Measurements from ENCODE around the gene PGLYRP4. TPM values are rescaled to one million over a fixed set of nuclear protein-coding genes. Genes with fewer than 3 reads are reported as not detected.

PGLYRP4 gene
- polyA plus RNA-seq, 2 of the 4 experiments (the other 2 are of a cell fraction) = not detected

- ChIA-PET POLR2A (no interaction called here), CTCF (interaction anchor here (0.5 to 13.2 kb wide), 6 partner anchors 9 to 1404 kb away, joined by 3 to 731 read pairs (median 27); no protein-coding TSS in a partner anchor)
- Histone ChIP-seq H3K27ac (no peak overlapping the region), H3K4me2 (no peak overlapping the region), H3K4me3 (no peak overlapping the region), H3K4me1 (no peaks in the 10 kb centered on the region), H3K9me3 (no peaks in the 10 kb centered on the region)
- TF ChIP-seq NPAS2 (CRISPR knock-in tag; IDR thresholded peaks at IDR 0.05; ENCODE audit: borderline replicate concordance) = no peak
- TF ChIP-seq HOXB5 (CRISPR knock-in tag; IDR thresholded peaks at IDR 0.05) = no peak
- no peak for TF ChIP-seq GATA3 (IDR thresholded peaks at IDR 0.05; ENCODE audit: borderline replicate concordance)
- TF ChIP-seq RARB (CRISPR knock-in tag; IDR thresholded peaks at IDR 0.05) = no peak
- no peak for TF ChIP-seq TFCP2L1 (CRISPR knock-in tag; IDR thresholded peaks at IDR 0.05)
- TF ChIP-seq, protein P1, sequence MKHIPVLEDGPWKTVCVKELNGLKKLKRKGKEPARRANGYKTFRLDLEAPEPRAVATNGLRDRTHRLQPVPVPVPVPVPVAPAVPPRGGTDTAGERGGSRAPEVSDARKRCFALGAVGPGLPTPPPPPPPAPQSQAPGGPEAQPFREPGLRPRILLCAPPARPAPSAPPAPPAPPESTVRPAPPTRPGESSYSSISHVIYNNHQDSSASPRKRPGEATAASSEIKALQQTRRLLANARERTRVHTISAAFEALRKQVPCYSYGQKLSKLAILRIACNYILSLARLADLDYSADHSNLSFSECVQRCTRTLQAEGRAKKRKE (CRISPR knock-in tag; IDR thresholded peaks at IDR 0.05; ENCODE audit: low read depth) = no peak
- TF ChIP-seq RCOR1 (IDR thresholded peaks at IDR 0.05; ENCODE audit: low read depth, low read length) = no peak
- no peak for TF ChIP-seq MYC (IDR thresholded peaks at IDR 0.05; ENCODE audit: borderline replicate concordance, low read length)
- TF ChIP-seq EP300 (IDR thresholded peaks at IDR 0.05) = no peak
- TF ChIP-seq SMC3 (IDR thresholded peaks at IDR 0.05) = no peak
- TF ChIP-seq MAZ (IDR thresholded peaks at IDR 0.05; ENCODE audit: borderline replicate concordance, low read depth, low read length) = no peak
- no peak for TF ChIP-seq RNF2 (IDR thresholded peaks at IDR 0.05; ENCODE audit: borderline replicate concordance, low read depth)
- TF ChIP-seq TP53 (CRISPR knock-in tag; IDR thresholded peaks at IDR 0.05) = no peak
- TF ChIP-seq CHD4 (IDR thresholded peaks at IDR 0.05; ENCODE audit: borderline replicate concordance) = no peak
- TF ChIP-seq NFE2L2 (conservative IDR thresholded peaks at IDR 0.05; ENCODE audit: low read length) = no peak
- TF ChIP-seq RAD21 (conservative IDR thresholded peaks at IDR 0.05 in 1 of 2, IDR thresholded peaks at IDR 0.05 in 1 of 2) = no peak
- no peak for TF ChIP-seq POLR2AphosphoS2 (conservative IDR thresholded peaks at IDR 0.05; ENCODE audit: low read length)
- TF ChIP-seq JUNB (IDR thresholded peaks at IDR 0.05) = no peak
- WGBS (ENCODE audit: missing lambda C conversion rate) = 17% methylated on average over 5 of the region's 11 CpGs
- FAIRE-seq = no peak
- ATAC-seq = no peak; a peak in 1 of 6 replicates
- no peak for DNase-seq (ENCODE audit: low read depth in 1 of 2, low spot score in 1 of 2)
Measured at GRCh38 chr1:153360592-153361479, 12.2 kb upstream of the PGLYRP4 start.

GRCh38 chr1:153360190-153360589, 11.5 kb upstream of the PGLYRP4 start:
- Histone ChIP-seq H3K4me3 (no peak overlapping the region), H3K4me1 (no peaks in the 10 kb centered on the region), H3K4me2 (no peak overlapping the region), H3K27ac (no peak overlapping the region), H3K9me3 (no peaks in the 10 kb centered on the region)
- DNase-seq (ENCODE audit: low read depth in 1 of 2, low spot score in 1 of 2) (no peak), ATAC-seq (no peak), FAIRE-seq (no peak)
- CTCF ChIA-PET = interaction anchor here (0.5 to 13.2 kb wide), 2 partner anchors 135 to 1405 kb away, joined by 3 to 731 read pairs; no protein-coding TSS in a partner anchor
- POLR2A ChIA-PET = no interaction called here
- 54% methylated on average over 2 of the region's 2 CpGs for WGBS (ENCODE audit: missing lambda C conversion rate)
- TF ChIP-seq ZSCAN20 (CRISPR knock-in tag; IDR thresholded peaks at IDR 0.05) (no peak), EHMT2 (IDR thresholded peaks at IDR 0.05; ENCODE audit: low read depth) (no peak), USF2 (IDR thresholded peaks at IDR 0.05) (no peak), HOXA7 (CRISPR knock-in tag; IDR thresholded peaks at IDR 0.05) (no peak), E2F6 (IDR thresholded peaks at IDR 0.05; ENCODE audit: borderline replicate concordance, low read depth) (no peak), RAD21 (conservative IDR thresholded peaks at IDR 0.05 in 1 of 2, IDR thresholded peaks at IDR 0.05 in 1 of 2) (no peak), CBX8 (IDR thresholded peaks at IDR 0.05) (no peak), HDAC2 (IDR thresholded peaks at IDR 0.05) (no peak), MAFK (IDR thresholded peaks at IDR 0.05; ENCODE audit: partially characterized antibody) (no peak), NR3C1 (IDR thresholded peaks at IDR 0.05) (no peak), RFX5 (IDR thresholded peaks at IDR 0.05) (no peak), KDM1A (IDR thresholded peaks at IDR 0.05; ENCODE audit: low read depth) (no peak), TFCP2L1 (CRISPR knock-in tag; IDR thresholded peaks at IDR 0.05) (no peak), BHLHE40 (IDR thresholded peaks at IDR 0.05; ENCODE audit: low read depth, low read length) (no peak)
- TF ChIP-seq, protein P2, sequence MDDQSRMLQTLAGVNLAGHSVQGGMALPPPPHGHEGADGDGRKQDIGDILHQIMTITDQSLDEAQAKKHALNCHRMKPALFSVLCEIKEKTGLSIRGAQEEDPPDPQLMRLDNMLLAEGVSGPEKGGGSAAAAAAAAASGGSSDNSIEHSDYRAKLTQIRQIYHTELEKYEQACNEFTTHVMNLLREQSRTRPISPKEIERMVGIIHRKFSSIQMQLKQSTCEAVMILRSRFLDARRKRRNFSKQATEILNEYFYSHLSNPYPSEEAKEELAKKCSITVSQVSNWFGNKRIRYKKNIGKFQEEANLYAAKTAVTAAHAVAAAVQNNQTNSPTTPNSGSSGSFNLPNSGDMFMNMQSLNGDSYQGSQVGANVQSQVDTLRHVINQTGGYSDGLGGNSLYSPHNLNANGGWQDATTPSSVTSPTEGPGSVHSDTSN (IDR thresholded peaks at IDR 0.05) = no peak
